IPS-18c (cell line): ENCODE measurements around the gene SCRN3.

Experiments
- H3K4me3 ChIP-seq: 2 replicates; pipeline ENCODE4 v1.7.0; 2013; ENCODE audit warnings: low read depth, mild to moderate bottlenecking, low read length, moderate library complexity; ENCODE audit not compliant: insufficient read depth
- H3K9me3 ChIP-seq: one replicate; pipeline ENCODE4 v1.6.1; 2013; ENCODE audit warnings: mild to moderate bottlenecking, low read length, moderate library complexity; ENCODE audit not compliant: control insufficient read depth, insufficient read depth

SCRN3 gene

DNA sequence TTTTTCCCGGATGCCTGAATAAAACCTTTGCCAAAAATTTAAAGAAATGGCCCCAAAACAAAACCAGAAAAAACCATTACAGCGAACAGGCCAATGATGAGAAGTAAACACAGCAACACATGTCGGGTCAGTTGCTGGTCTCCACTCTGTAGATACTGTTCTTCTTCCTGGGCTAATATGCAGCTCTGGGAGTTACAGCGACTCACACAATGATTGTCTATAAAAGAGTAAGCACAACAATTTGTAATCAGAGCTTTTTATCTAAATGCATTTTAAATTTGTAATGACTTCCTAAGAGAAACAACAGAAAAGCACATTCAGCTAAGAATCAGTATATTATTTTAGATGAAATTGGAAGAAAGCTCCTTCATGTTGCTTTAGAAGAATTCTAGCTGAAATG lies 51.0 kb downstream of the SCRN3 start:
- H3K9me3 ChIP-seq: no peaks in the 10 kb centered on the region
- no peak overlapping the region for H3K4me3 ChIP-seq

DNA sequence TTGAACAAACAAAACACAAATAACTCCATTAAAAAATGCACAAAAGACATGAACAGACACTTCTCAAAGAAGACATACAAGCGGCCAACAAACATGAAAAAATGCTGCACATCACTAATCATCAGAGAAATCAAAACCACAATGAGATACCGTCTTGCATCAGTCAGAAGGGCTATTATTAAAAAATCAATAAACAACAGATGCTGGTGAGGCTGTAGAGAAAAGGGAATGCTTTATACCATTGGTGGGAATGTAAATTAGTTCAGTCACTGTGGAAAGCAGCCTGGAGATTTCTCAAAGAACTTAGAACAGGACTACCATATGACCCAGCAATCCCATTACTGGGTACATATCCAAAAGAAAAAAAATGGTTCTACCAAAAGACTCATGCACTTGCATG lies 53.5 kb downstream of the SCRN3 start:
- H3K9me3 ChIP-seq: no peaks in the 10 kb centered on the region

DNA sequence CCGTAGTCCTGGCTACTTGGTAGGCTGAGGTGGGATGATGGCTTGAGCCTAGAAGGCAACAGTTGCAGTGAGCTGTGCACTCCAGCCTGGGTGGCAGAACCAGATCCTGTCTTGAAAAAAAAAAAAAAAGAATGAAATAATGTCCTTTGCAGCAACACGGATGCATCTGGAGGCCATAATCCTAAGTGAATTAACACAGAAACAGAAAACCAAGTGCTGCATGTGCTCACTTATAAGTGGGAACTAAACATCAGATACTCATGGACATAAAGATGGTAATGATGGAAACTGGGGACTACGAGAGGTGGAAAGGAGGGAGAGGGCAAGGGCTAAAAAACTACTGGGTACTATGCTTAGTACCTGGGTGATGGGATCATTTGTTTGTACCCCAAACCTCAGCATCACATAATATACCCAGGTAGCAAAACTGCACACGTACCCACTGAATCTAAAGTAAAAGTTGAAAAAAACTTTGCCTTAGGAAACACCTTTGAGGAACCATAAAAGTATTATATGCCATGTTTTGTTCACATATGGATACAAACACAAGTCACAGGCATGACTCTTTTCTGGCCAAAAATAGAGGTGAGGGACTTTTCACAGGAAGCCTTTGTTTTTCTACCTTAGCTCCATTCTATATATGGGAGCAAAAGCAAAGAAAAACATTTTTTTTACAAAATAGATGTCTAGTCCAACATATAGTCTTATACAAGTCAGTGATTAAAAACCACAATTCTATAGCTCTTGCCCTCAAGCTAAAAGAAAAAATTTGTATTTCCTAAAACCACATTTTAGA lies 54.7 kb downstream of the SCRN3 start:
- no peaks in the 10 kb centered on the region for H3K9me3 ChIP-seq
- no peak overlapping the region for H3K4me3 ChIP-seq

More for the DNA sequence above, 53.5 kb downstream of the SCRN3 start:
- no peak overlapping the region for H3K4me3 ChIP-seq

DNA sequence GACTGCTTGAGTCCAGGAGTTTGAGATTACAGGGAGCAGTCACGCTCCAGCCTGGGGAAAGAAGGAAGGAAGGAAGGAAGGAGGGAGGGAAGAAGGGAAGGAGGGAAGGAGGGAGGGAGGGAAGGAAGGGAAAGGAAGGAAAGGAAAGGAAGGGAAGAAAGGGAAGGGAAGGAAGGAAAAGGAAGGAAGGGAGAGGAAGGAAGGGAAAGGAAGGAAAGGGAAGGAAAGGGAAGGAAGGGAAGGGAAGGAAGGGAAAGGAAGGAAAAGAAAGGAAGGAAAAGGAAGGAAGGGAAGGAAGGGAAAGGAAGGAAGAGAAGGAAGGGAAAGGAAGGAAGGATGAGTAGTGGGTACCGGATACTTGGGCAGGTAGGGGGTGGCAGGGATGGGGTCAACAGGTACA lies 59.0 kb downstream of the SCRN3 start:
- no peak overlapping the region for H3K4me3 ChIP-seq
- no peaks in the 10 kb centered on the region for H3K9me3 ChIP-seq

DNA sequence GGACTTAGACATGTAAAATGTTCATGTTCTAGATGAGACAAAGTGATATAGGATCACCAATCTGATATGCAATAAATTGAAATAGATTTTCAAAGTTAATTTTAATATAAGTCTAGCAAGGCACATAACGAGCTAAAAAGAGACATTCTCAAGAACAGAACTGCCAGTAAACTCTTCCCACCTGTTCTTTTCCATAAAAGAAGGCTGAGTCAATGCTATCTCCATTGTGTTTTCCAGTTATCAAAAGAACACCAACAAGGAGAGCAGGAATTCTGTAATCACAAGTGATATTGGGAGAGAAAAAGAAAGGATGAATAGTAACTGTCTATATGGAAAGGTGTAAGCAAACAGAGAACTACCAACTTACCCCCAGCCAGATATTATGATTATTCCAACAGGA lies 65.7 kb downstream of the SCRN3 start:
- no peaks in the 10 kb centered on the region for H3K9me3 ChIP-seq
- no peak overlapping the region for H3K4me3 ChIP-seq

DNA sequence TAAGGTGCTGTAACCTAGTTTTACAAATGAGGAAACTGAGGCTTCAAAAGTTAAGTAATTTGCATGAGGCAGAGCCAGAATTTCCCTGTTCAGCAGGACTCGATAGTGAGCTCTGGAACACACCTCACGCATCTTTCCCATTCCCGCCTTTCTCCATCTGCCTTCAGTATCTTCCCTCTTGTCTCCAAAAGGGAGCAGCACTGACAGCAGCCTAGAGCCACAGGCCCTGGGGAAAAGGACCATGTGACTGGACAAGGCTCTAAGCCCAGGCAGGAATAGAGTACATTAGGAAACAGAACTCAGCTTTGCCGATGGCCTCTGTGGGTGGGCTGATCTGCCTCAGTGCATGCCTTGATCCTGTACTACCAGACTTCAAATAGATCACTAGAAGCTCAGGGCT lies 69.8 kb downstream of the SCRN3 start:
- Histone ChIP-seq H3K9me3 (no peaks in the 10 kb centered on the region), H3K4me3 (no peak overlapping the region)

DNA sequence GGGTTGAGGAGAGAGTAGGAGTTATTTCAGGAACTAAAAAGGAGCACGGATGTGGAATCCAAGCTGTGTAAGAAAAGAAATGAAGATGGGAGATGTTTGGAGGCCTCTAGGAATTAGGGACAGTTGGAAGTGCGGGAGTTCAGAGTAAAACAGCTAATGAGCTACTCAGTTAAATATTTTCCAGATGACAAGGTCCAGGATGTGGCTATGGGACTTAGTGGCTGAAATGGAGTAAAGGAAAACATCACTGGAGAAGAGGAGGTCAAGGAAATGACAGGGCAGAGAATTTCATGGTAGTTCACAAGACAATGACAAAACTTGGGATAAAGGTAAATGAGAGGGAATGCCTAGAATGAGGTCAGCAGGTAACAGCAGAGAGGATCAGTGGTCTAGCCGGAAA lies 78.3 kb downstream of the SCRN3 start:
- Histone ChIP-seq H3K9me3 (no peaks in the 10 kb centered on the region), H3K4me3 (no peak overlapping the region)

DNA sequence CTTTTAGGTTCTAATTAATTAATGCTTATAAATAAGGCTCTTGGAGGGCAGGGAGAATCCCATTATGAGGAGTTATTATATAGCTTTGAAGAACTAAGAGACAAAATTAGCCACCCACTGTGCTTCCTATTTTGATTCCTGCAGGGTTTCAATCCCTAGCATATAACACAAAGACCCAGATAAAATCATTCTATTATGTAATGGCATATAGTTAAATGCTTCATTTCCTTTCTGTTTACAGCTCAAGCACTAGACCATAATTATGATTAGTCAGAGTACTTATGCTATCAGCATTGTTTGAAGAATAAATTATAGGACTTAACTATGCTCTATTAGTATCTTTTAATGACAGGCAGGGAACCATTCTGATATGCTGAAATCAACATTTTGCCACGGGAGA lies 82.2 kb downstream of the SCRN3 start:
- Histone ChIP-seq H3K9me3 (no peaks in the 10 kb centered on the region), H3K4me3 (no peak overlapping the region)
